Activated CD4-positive, alpha-beta T cell treated with anti-CD3 and anti-CD28 coated beads, Interleukin-2, amount 50 U/mL, for 4 hours (primary cell): ENCODE data around the gene PSG5.
"Not testable (repeated sequence)": the region's sequence is repeated elsewhere in the genome, so short reads cannot be mapped to it uniquely, and the experiment has no call there.

Experiments
- DNase-seq, 2 experiments: peaks; one replicate each; pipeline ENCODE4 v3.0.0-alpha.2; 2020

Gene PSG5

GRCh38 chr19:43186311-43186935 is at the start of gene PSG5:
PSG5 (minus strand) TSS chr19:43186536; CDS start chr19:43186405, 131 bp downstream.
- DNase-seq, result not testable (repeated sequence)

- DNase-seq, result not testable (repeated sequence)
Measured at GRCh38 chr19:43235686-43236085, 49.4 kb upstream of the PSG5 start.

DNA sequence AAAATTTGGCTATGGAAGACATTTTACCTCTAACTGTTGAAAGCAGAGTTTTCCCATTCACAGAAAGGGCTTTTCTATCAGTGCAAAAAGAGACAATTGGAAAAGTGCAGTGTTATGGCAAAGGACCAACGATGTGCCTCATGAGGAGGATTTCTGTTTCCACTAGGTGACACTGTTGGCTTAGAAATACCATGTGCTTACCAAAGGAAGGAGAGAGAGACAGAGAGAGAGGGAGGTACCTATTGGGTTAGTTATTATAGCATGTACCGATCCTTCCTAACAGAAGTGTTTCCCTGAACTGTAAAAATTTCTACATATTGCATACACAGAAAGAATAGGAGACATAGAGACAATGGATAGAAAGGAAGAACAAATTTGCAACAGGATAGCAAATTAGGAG is 43.0 kb upstream of the PSG5 start:
- no peak for DNase-seq

DNA sequence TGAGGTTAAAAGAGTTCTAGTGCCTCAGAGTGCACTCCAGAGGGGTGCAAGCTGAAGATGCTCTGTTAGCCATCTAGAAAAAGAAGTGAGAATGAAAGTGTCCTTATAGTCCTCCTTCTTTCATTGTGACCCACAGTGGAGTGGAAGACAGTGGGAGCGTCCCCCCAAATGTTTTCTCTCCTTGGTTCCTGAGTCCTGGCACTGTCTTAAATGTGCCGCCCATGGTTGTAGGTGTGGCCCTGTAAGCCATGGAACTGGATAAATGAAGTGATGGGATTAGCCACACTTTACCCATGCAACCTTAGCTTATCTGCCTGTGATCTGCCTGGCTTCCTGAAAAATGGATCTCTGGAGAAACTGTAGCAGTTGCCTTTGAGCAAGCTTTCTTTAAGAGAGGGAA is 42.4 kb upstream of the PSG5 start:
- DNase-seq, result not testable (repeated sequence)

DNA sequence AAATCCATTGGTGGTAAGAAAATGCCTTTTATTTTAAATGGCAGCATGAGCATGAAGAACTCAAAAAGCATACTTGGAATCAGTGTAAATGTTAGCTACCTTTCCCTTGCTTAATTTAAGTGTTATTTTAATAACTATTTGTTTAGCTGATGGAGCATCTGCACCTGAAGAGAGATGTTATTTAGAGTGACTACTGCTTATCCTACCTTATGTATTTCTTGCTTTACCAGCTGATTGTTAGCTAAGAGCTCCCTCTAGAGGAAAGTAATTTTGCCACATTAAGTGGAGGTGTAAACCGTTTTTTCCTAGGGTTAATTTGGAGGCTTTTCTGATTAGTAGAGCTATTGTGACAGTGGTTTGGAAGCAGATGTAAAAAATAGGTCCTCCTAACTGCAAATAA is 40.6 kb upstream of the PSG5 start:
- not testable (repeated sequence) for DNase-seq

DNA sequence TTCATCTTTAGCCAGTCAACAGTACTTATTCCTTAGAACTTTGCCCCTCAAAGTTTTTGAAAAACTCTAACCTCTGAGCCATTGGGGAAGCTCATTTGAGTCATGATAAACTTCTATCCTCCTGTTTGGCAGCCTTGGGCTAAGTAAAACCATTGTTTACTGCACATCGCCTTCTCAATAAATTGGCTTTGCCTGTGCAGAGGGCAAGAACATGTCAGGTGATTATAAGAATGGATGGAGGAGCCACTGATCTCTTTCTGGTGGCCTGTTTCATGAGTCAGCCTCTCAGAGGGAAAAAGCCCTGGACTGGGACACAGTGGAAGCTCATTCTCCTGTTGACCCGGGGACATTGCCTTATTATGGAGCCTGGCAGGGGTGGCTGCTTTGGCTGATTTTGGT is 38.5 kb upstream of the PSG5 start:
- DNase-seq, result no peak

DNA sequence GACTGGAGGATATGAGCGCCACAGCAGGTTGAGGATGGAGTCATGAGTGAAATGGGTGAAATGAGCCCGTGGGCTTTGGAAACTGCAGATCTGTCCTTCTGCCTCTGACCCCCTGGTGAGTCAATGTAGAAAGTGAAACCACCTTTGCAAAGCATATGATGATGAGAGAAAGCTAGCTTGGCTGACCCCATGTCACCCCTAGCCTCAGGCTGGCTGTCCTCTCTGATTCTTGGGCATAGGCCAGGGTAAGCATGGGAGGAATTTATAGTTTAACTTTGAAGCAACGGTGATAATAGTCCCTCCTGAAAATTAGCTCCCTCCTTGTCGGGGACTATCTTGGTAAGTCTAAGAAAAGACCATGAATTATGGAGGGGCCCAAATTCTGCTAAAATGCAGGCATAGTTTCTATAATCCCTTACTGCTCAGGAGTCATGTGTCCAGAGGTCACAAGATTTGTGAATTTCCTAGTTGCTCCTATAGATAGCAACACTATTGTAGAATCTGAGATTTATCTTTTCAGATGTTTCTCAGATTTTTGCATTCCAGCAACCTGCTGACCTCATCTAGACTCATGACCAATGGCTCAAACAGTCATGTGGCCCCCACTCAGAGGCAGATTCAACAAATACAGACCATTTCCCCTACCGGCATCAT is 38.0 kb upstream of the PSG5 start:
- not testable (repeated sequence) for DNase-seq

GRCh38 chr19:43221891-43222290 is 35.6 kb upstream of the PSG5 start:
- DNase-seq, result not testable (repeated sequence)

GRCh38 chr19:43219136-43219535 is 32.8 kb upstream of the PSG5 start:
- DNase-seq, result not testable (repeated sequence)

DNA sequence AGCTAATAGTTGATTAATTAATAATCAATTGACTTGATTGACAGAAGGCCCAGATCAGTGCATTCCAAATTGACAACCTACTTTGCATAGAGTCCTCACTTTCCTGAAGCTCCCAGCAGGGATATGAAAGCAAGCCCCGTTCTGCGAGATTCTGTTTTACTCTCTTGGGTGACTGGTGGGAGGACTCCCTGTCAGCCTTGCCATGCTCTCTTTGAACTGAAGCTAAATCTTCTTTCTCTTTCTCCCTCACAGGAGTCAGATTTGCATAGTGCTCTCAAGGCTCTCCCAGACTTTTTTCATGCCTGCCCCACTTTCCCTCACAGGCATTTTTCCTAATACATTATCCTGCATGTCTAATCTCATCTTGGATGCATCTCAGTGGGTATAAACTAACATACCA is 29.5 kb upstream of the PSG5 start:
- not testable (repeated sequence) for DNase-seq

GRCh38 chr19:43207991-43208390 is 21.7 kb upstream of the PSG5 start:
- no peak for DNase-seq

DNA sequence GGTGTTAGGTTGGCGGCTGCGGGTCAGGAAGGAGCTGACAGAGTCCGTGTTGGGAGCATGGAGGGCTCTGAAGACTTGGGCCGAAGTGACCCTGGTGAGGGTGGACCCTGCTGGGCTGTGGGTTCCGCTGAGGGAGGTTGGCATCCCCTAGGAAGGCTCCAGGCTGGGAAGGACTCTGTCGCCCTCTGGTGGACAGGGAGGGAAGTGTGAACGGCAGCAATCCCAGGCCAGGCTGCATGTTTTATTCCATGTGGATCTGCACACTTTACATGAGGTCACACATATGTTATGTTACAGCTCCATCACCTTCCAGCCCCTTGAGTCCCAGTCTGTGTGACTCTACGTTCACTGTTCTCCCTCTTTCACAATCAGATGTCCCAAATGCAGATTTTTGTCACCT is 20.8 kb upstream of the PSG5 start:
- peak in 1 of 2 experiments; percentile 12 for DNase-seq

DNA sequence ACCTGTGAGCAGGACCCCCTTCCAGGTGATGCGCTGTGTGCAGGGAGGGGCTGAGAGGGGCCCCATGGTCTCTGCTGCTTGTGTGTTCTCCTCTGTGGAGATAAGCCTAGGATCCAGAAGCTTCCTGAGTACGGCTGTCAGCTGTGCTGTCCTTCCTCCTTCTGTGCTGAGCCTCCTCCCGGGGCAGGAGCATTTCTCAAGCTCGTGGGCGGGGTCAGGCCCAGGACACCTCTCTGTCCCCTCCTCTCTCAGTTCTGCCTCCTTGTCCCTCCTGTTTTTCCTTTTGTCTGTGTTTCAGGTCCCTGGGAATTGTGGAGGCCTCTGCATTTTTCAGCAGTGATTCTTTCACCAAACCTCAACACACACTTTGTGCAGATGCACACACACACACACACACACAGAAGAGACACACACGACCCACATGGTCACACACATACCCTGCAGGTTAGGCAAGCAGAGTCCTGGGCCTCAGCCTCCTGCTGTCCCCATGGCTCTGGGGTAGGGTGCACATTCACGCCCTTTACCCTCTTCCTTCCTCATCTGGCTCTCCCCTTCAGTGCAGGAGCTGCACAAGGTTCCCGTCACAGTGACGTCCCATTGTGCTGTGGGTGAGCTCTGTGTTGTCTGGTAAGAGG is 19.3 kb upstream of the PSG5 start, which contains the start of gene PSG4:
PSG4 (minus strand) TSS at position 168 of the 635 bp plus-strand sequence; CDS start at position 66, 102 bp downstream.
- DNase-seq, result not testable (repeated sequence)

GRCh38 chr19:43203611-43204010 is 17.3 kb upstream of the PSG5 start:
- DNase-seq, result not testable (repeated sequence)

DNA sequence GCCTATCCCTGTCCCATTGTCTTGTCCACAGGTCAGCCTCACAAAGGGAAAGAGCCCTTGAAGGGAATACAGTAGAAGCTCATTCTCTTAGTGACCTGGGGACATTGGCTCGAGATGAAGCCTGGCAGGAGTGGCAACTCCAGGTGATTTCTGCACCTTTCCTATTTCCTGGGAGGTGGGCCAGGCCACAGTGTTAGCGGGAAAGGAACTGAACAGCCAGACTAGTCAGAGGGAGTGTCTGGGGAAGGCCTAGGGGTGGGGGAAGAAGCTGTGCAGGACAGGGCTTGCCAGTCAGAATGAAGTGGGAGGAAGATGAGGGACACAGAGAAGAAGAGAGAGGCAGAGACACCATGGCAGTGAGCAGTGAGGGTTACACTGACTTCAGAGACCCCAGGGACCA is 15.6 kb upstream of the PSG5 start:
- not testable (repeated sequence) for DNase-seq

DNA sequence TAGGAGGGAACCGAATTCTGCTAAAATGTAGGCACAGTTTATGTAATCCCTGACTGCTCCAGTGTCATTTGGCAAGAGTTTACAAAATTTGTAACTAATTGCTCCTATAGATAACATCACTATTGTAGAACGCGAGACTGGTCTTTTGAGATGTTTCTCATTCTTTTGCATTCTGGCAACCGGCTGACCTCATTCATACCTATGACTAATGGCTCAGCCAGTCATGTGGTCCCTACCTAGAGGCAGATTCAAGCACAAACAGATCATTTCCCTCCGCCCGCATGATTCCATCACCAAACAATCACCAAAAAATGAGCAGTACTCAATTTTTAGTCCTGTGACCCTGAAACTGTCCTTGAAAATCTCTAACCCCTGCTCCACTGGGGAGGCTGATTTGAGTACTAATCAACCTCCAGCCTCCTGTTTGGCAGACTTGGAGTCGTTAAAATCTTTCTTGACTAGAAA is 15.0 kb upstream of the PSG5 start:
- DNase-seq, result not testable (repeated sequence)

DNA sequence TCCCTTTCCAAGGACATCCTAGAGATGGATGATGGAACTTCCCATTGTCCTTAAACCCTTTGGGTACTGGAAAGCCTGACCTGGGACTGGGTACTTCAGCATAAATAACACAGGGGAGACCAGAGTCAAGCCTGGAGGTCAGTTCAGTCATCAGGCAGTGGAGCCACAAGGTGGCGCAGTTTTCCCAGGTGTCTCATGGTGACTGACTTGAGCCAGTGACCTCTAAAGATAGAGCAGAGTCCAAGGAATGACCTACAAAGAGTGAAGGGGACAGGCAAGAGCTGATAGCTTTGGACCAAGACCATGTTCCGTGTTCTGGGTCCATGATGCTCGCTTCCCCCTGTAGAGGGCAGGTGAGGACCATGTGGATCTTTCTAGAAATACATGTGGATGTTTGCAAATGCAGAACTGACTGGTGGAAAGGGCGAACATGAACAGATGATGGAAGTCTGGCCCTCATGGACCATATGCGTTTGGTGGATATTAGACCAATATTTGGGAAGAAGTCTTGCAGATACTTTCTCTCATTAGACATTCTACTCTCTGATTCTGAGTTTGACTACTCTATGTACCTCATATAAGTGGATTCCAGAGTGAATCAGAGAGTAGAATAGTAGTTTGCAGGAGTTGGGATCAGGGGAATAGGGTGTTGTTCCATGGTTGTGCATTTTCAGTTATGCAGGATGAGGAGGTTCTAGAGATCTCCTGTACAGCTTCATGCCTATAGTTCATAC is 12.5 kb upstream of the PSG5 start:
- not testable (repeated sequence) for DNase-seq

DNA sequence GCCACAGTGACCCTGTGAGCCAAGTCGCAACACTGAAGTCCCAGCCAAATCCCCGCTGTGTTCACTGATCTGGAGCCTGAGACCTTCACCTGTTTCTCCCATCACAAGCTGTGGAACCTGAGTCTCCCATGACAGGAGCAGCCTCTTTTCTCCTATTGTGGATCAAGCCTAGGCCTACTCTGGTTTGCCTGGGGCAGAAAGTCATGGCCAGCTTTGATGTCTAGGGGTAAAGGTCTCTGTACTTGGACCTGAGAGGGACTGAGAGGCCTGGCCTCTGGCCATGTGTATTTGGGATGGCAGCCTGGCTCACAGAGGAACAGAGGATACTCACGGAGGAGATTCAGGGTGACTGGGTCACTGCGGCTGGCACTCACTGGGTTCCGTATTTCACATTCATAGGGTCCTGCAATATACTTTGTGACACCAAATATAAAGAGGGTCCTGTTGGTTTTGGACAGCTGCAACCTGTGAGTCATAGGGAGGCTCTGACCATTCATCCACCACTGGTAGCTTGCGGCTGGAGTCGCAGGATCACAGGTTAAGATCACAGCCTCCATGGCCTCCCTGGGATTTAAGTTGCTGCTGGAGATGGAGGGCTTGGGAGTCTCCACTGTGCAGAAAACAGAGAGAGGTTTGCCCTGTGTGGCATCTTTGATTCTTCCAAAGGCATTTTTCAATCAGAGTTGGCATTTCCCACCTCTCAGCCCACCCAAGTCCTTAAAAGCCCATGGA is 11.5 kb upstream of the PSG5 start:
- DNase-seq, result not testable (repeated sequence)

DNA sequence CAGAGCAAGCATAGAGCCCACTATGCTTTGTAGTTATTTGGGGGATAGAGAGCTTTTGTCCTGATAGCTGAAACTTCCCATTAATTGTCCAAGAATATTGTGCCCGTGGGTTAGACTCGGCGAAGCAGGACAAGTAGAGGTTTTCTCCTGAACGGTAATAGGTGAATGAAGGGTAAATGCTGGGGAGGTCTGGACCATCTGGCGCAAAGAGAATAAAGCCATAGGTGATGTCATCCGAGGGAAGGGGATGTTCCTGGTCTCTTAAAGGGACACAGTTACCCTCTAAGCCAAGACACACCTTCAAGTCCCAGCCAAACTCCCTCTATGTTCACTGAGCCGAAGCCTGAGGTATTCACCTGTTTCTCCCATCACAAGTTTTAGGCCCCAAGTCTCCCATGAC is 8.1 kb upstream of the PSG5 start:
- not testable (repeated sequence) for DNase-seq

DNA sequence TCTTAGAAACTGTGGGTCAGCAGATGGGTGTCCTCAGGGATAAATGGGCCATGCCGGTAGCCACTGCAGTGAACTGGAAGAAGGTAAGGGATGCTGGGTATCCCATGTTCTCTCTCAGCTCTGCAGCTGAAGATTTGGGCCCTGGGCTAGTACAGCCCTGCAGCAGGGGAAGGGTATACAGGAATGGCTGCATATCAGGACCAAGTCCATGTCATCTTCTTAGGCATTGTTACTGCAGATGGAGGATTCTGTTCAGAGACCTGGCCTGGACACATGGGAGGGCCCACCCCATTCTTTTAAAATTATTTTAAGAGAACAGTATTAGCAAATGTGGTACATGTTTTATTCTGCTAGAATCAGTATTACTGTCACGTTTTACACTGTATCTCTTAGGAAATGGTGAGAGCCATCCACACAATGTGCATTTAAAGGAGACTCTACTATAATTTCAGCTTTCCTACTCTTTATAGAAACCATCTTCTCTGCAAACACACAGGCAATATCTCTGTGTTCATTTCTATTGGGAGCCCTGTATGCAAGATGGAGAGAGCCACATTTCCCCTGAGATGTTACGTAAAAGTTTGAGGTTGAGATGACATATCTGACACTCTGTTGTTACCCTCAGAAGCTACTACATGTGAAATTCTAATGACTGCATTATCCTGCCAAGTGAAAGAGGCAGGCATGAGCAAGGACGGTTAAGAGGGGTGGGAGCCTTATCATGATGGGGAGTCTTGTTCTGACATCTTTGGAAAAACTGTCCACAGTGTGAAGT is 6.2 kb upstream of the PSG5 start:
- not testable (repeated sequence) for DNase-seq

GRCh38 chr19:43188092-43188491 is 1.8 kb upstream of the PSG5 start:
- DNase-seq, result not testable (repeated sequence)
